DOHH2 (cell line): ENCODE data around the gene KIF3B.

Experiments used
- CTCF ChIP-seq: fragments of 200-600 bp; sonication (generic); IDR thresholded peaks from one replicate; pipeline ENCODE4 v1.5.1; 2014; ENCODE audit warnings: antibody characterized with exemption, mild to moderate bottlenecking, low read depth, low read length; ENCODE audit not compliant: poor library complexity, severe bottlenecking
- EZH2phosphoT487 ChIP-seq: fragments of 200-600 bp; sonication (generic); IDR thresholded peaks from 2 replicates; pipeline ENCODE4 v1.6.1; 2017; ENCODE audit warnings: borderline replicate concordance, mild to moderate bottlenecking, antibody characterized with exemption, low read length, moderate library complexity, mixed read lengths

- TF ChIP-seq CTCF (no peak), EZH2phosphoT487 (no peak)
These were observed 28.3 kb upstream of the KIF3B start for GRCh38 chr20:32249030-32249738.
